HEK293 (cell line): Measurements from ENCODE around the gene PUM1.
"Not testable (repeated sequence)": the region's sequence is repeated elsewhere in the genome, so short reads cannot be mapped to it uniquely, and the experiment has no call there.

Source experiments
- CTCF ChIA-PET: fragments of 350-600 bp; formaldehyde crosslinking; extraction: SDS; loops from one replicate; lab custom pipeline; 2021; ENCODE audit warnings: antibody characterized with exemption; lab: Yijun Ruan, JAX
- POLR2A ChIA-PET: fragments of 300-600 bp; formaldehyde crosslinking; extraction: SDS; loops from one replicate; lab custom pipeline; 2020; ENCODE audit warnings: antibody characterized with exemption, inconsistent platforms; lab: Yijun Ruan, JAX
- H3K27ac ChIP-seq: fragments of 200-500 bp; sonication (Bioruptor generic); 2 replicates; pipeline ENCODE4 v1.5.1; 2014; ENCODE audit warnings: low read depth, low read length, control low read depth, inconsistent platforms; ENCODE audit errors: extremely low read depth
- H3K36me3 ChIP-seq, 2 experiments: fragments of 200-500 bp in 1 of 2; sonication (Bioruptor generic) in 1 of 2; 1 replicate in 1 of 2; 2 replicates in 1 of 2; pipeline ENCODE4 v1.5.1; 2014 to 2017; ENCODE audit warnings: inconsistent platforms in 2 of 2, low read length in 2 of 2; ENCODE audit not compliant: control insufficient read depth in 2 of 2, insufficient read depth in 1 of 2
- H3K4me1 ChIP-seq: fragments of 200-500 bp; sonication (Bioruptor generic); 2 replicates; pipeline ENCODE4 v1.5.1; 2014; ENCODE audit warnings: mild to moderate bottlenecking, low read length, inconsistent platforms; ENCODE audit not compliant: control insufficient read depth, insufficient read depth
- H3K4me3 ChIP-seq: 2 replicates; pipeline ENCODE4 v1.5.1; 2011; ENCODE audit warnings: low read depth, mild to moderate bottlenecking, control low read depth, low read length, moderate library complexity
- H3K9me3 ChIP-seq: fragments of 200-500 bp; sonication (Bioruptor generic); 2 replicates; pipeline ENCODE4 v1.5.1; 2014; ENCODE audit warnings: low read depth, low read length, inconsistent platforms; ENCODE audit not compliant: control insufficient read depth, insufficient read depth
- EGR2 ChIP-seq: fragments of 450-650 bp; formaldehyde crosslinking; IDR thresholded peaks from 2 replicates; pipeline ENCODE4 v1.5.1; 2016; ENCODE audit warnings: low read depth, missing biosample characterization, missing genetic modification characterization
- IKZF3 ChIP-seq: fragments of 450-650 bp; IDR thresholded peaks from 2 replicates; pipeline ENCODE4 v1.5.0; 2018; ENCODE audit warnings: missing biosample characterization, mild to moderate bottlenecking, missing genetic modification characterization, moderate library complexity
- KLF8 ChIP-seq: fragments of 450-650 bp; formaldehyde crosslinking; IDR thresholded peaks from 2 replicates; pipeline ENCODE4 v1.5.1; 2016; ENCODE audit warnings: missing biosample characterization, missing genetic modification characterization
- MZF1 ChIP-seq: fragments of 450-650 bp; formaldehyde crosslinking; IDR thresholded peaks from 2 replicates; pipeline ENCODE4 v1.5.1; 2017; ENCODE audit warnings: missing biosample characterization, missing genetic modification characterization, borderline replicate concordance
- OSR2 ChIP-seq: fragments of 450-650 bp; formaldehyde crosslinking; IDR thresholded peaks from 2 replicates; pipeline ENCODE4 v1.5.1; 2016; ENCODE audit warnings: missing biosample characterization, missing genetic modification characterization
- PRDM1 ChIP-seq: fragments of 450-650 bp; formaldehyde crosslinking; IDR thresholded peaks from 2 replicates; pipeline ENCODE4; 2016; ENCODE audit warnings: missing biosample characterization, missing genetic modification characterization
- RBAK ChIP-seq: fragments of 450-650 bp; formaldehyde crosslinking; IDR thresholded peaks from 2 replicates; pipeline ENCODE4 v1.5.1; 2016; ENCODE audit warnings: missing biosample characterization, missing genetic modification characterization
- ZBTB17 ChIP-seq: fragments of 450-650 bp; formaldehyde crosslinking; IDR thresholded peaks from 2 replicates; pipeline ENCODE4 v1.5.1; 2016; ENCODE audit warnings: missing biosample characterization, missing genetic modification characterization
- ZNF133 ChIP-seq: fragments of 450-650 bp; formaldehyde crosslinking; IDR thresholded peaks from 2 replicates; pipeline ENCODE4 v1.5.1; 2016; ENCODE audit warnings: missing biosample characterization, missing genetic modification characterization
- ZNF174 ChIP-seq: fragments of 450-650 bp; formaldehyde crosslinking; IDR thresholded peaks from 2 replicates; pipeline ENCODE4 v1.5.0; 2017; ENCODE audit warnings: missing biosample characterization, mild to moderate bottlenecking, missing genetic modification characterization
- ZNF2 ChIP-seq: fragments of 450-650 bp; formaldehyde crosslinking; IDR thresholded peaks from 2 replicates; pipeline ENCODE4 v1.5.1; 2016; ENCODE audit warnings: missing biosample characterization, missing genetic modification characterization
- ZNF221 ChIP-seq: fragments of 450-650 bp; formaldehyde crosslinking; IDR thresholded peaks from 2 replicates; pipeline ENCODE4 v1.5.1; 2017; ENCODE audit warnings: missing biosample characterization, missing genetic modification characterization, borderline replicate concordance
- ZNF239 ChIP-seq: fragments of 450-650 bp; formaldehyde crosslinking; IDR thresholded peaks from 2 replicates; pipeline ENCODE4 v1.5.1; 2016; ENCODE audit warnings: missing biosample characterization, missing genetic modification characterization
- ZNF558 ChIP-seq: fragments of 450-650 bp; formaldehyde crosslinking; IDR thresholded peaks from 2 replicates; pipeline ENCODE4 v1.5.1; 2016; ENCODE audit warnings: missing biosample characterization, missing genetic modification characterization
- ZNF560 ChIP-seq: fragments of 450-650 bp; formaldehyde crosslinking; IDR thresholded peaks from 2 replicates; pipeline ENCODE4 v1.5.1; 2017; ENCODE audit warnings: missing biosample characterization, missing genetic modification characterization, borderline replicate concordance
- TF ChIP-seq, protein P1 (sequence below): fragments of 450-650 bp; formaldehyde crosslinking; IDR thresholded peaks from 2 replicates; pipeline ENCODE4 v1.5.1; 2017; ENCODE audit warnings: missing biosample characterization, missing genetic modification characterization
- TF ChIP-seq, protein P2 (sequence below): IDR thresholded peaks from 2 replicates; pipeline ENCODE4 v1.6.1; 2011; ENCODE audit warnings: mild to moderate bottlenecking, low read depth, low read length, borderline replicate concordance
- TF ChIP-seq, protein P3 (sequence below): fragments of 450-650 bp; formaldehyde crosslinking; IDR thresholded peaks from 2 replicates; pipeline ENCODE4 v1.5.1; 2016; ENCODE audit warnings: missing biosample characterization, missing genetic modification characterization

Gene PUM1

GRCh38 chr1:31099293-31100032 is 33.9 kb upstream of the PUM1 start:
- H3K36me3 ChIP-seq = no peaks in the 10 kb centered on the region
- no peak overlapping the region for H3K4me3 ChIP-seq
- H3K27ac ChIP-seq = no peak overlapping the region
- ChIA-PET POLR2A (no interaction called here), CTCF (no interaction called here)
- H3K4me1 ChIP-seq = peaks cover 3% of the 10 kb centered on the region
- no peaks in the 10 kb centered on the region for H3K9me3 ChIP-seq
- TF ChIP-seq RBAK (no peak), PRDM1 (0 out of 2 replicates have a peak, but pooled peaks have one; percentile 51), ZBTB17 (no peak)
- TF ChIP-seq, protein P1, sequence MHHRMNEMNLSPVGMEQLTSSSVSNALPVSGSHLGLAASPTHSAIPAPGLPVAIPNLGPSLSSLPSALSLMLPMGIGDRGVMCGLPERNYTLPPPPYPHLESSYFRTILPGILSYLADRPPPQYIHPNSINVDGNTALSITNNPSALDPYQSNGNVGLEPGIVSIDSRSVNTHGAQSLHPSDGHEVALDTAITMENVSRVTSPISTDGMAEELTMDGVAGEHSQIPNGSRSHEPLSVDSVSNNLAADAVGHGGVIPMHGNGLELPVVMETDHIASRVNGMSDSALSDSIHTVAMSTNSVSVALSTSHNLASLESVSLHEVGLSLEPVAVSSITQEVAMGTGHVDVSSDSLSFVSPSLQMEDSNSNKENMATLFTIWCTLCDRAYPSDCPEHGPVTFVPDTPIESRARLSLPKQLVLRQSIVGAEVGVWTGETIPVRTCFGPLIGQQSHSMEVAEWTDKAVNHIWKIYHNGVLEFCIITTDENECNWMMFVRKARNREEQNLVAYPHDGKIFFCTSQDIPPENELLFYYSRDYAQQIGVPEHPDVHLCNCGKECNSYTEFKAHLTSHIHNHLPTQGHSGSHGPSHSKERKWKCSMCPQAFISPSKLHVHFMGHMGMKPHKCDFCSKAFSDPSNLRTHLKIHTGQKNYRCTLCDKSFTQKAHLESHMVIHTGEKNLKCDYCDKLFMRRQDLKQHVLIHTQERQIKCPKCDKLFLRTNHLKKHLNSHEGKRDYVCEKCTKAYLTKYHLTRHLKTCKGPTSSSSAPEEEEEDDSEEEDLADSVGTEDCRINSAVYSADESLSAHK (tag by site-specific recombination) = no peak

GRCh38 chr1:31095985-31096384 is 30.5 kb upstream of the PUM1 start:
- Histone ChIP-seq H3K4me3 (no peak overlapping the region), H3K9me3 (no peaks in the 10 kb centered on the region), H3K27ac (no peak overlapping the region), H3K4me1 (peaks cover 3% of the 10 kb centered on the region), H3K36me3 (no peaks in the 10 kb centered on the region)
- CTCF ChIA-PET = no interaction called here
- TF ChIP-seq ZNF558 (tag by site-specific recombination) = no peak
- peak; percentile 93; the same call in 1 of the 2 replicates for TF ChIP-seq MZF1 (tag by site-specific recombination)
- POLR2A ChIA-PET = no interaction called here

- H3K27ac ChIP-seq = no peak overlapping the region
- H3K4me1 ChIP-seq = no peaks in the 10 kb centered on the region
- ChIA-PET CTCF (interaction anchor here (0.7 kb wide), 1 partner anchor 70 kb away, joined by 3 read pairs; no protein-coding TSS in a partner anchor), POLR2A (no interaction called here)
- H3K4me3 ChIP-seq = no peak overlapping the region
- no peaks in the 10 kb centered on the region for H3K36me3 ChIP-seq
- H3K9me3 ChIP-seq = no peaks in the 10 kb centered on the region
- no peak for TF ChIP-seq KLF8 (tag by site-specific recombination)
- TF ChIP-seq ZBTB17 = no peak
- no peak for TF ChIP-seq ZNF174 (tag by site-specific recombination)
Observed at GRCh38 chr1:31095298-31095981, 29.9 kb upstream of the PUM1 start.

- H3K9me3 ChIP-seq, CTCF ChIA-PET, POLR2A ChIA-PET, H3K4me1 ChIP-seq, H3K36me3 ChIP-seq, H3K27ac ChIP-seq, H3K4me3 ChIP-seq: not testable (repeated sequence)
Observed at GRCh38 chr1:31088081-31088480, 22.6 kb upstream of the PUM1 start.

DNA sequence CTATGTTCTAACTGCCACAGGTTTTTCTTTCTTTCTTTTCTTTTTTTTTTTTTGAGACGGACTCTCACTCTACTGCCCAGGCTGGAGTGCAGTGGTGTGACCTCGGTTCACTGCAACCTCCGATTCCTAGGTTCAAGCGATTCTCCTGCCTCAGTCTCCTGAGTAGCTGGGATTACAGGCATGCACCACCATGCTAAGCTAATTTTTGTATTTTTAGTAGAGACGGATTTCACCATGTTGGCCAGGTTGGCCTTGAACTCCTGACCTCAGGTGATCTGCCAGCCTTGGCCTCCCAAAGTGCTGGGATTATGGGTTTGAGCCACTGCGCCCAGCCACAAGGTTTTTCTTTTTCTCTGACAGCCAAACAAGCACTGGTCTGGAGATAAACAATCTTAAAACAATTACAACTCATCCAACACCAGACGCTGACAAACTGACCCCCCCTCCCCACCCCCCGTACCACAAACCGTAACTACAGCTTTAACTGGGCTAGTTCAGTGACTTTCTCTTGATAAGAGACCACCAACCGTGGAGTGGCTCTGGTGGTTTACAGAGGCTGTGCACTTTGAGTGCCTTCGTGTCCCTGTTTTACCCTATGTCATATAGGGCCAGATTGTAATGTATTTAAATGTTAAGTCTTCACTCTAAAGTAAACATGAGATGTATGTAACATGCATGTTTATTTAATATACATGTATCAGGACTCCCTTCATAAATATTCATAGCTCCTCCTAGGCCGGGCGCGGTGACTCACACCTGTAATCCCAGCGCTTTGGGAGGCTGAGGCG is 19.5 kb upstream of the PUM1 start:
- POLR2A ChIA-PET = no interaction called here
- Histone ChIP-seq H3K27ac (no peak overlapping the region), H3K9me3 (no peaks in the 10 kb centered on the region), H3K4me1 (no peaks in the 10 kb centered on the region), H3K36me3 (no peaks in the 10 kb centered on the region), H3K4me3 (no peak overlapping the region)
- TF ChIP-seq OSR2 (tag by site-specific recombination) = no peak
- TF ChIP-seq ZNF560 (tag by site-specific recombination) = no peak
- no peak for TF ChIP-seq EGR2
- TF ChIP-seq ZNF239 (tag by site-specific recombination) = no peak
- no peak for TF ChIP-seq ZNF133 (tag by site-specific recombination)
- TF ChIP-seq, protein P2, sequence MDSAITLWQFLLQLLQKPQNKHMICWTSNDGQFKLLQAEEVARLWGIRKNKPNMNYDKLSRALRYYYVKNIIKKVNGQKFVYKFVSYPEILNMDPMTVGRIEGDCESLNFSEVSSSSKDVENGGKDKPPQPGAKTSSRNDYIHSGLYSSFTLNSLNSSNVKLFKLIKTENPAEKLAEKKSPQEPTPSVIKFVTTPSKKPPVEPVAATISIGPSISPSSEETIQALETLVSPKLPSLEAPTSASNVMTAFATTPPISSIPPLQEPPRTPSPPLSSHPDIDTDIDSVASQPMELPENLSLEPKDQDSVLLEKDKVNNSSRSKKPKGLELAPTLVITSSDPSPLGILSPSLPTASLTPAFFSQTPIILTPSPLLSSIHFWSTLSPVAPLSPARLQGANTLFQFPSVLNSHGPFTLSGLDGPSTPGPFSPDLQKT = no peak
- TF ChIP-seq ZNF221 (tag by site-specific recombination) = no peak
- TF ChIP-seq ZNF2 = no peak
- no peak for TF ChIP-seq IKZF3 (tag by site-specific recombination)
- TF ChIP-seq, protein P3, sequence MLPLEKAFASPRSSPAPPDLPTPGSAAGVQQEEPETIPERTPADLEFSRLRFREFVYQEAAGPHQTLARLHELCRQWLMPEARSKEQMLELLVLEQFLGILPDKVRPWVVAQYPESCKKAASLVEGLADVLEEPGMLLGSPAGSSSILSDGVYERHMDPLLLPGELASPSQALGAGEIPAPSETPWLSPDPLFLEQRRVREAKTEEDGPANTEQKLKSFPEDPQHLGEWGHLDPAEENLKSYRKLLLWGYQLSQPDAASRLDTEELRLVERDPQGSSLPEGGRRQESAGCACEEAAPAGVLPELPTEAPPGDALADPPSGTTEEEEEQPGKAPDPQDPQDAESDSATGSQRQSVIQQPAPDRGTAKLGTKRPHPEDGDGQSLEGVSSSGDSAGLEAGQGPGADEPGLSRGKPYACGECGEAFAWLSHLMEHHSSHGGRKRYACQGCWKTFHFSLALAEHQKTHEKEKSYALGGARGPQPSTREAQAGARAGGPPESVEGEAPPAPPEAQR (tag by site-specific recombination) = no peak
- CTCF ChIA-PET = no interaction called here
